GM21529 (cell line): ENCODE data around the gene TBC1D7.

Source experiments
- ATAC-seq: cut with Tn5 transposase; IDR thresholded peaks from one replicate; pipeline ENCODE4 v1.9.1; 2021; ENCODE audit not compliant: unreplicated experiment

Gene TBC1D7

GRCh38 chr6:13328076-13328874 lies at the start of gene TBC1D7:
TSS of gene TBC1D7 (minus strand) at chr6:13328537. CDS start at chr6:13326898, 1,639 bp downstream.
- ATAC-seq, result peak; percentile 88

- ATAC-seq, result no peak
These were observed 48.9 kb upstream of the TBC1D7 start for GRCh38 chr6:13377054-13377758.

- ATAC-seq, result peak; percentile 83
These were observed 47.1 kb upstream of the TBC1D7 start for GRCh38 chr6:13375360-13375878.

GRCh38 chr6:13373919-13374318 lies 45.6 kb upstream of the TBC1D7 start:
- no peak for ATAC-seq

- no peak for ATAC-seq
These were observed 45.1 kb upstream of the TBC1D7 start for GRCh38 chr6:13373488-13373886.

GRCh38 chr6:13372688-13373487 lies 44.6 kb upstream of the TBC1D7 start:
- ATAC-seq, result no peak

GRCh38 chr6:13372076-13372475 lies 43.7 kb upstream of the TBC1D7 start:
- no peak for ATAC-seq

GRCh38 chr6:13371421-13372072 lies 43.2 kb upstream of the TBC1D7 start:
- ATAC-seq, result no peak

- ATAC-seq, result no peak
These were observed 42.3 kb upstream of the TBC1D7 start for GRCh38 chr6:13370623-13371022.

- ATAC-seq, result no peak
These were observed 41.3 kb upstream of the TBC1D7 start for GRCh38 chr6:13369591-13369990.

GRCh38 chr6:13368731-13369115 lies 40.4 kb upstream of the TBC1D7 start:
- ATAC-seq, result no peak

GRCh38 chr6:13368079-13368730 lies 39.9 kb upstream of the TBC1D7 start:
- no peak for ATAC-seq

- ATAC-seq, result no peak
These were observed 39.1 kb upstream of the TBC1D7 start for GRCh38 chr6:13367396-13367795.

- no peak for ATAC-seq
These were observed 37.0 kb upstream of the TBC1D7 start for GRCh38 chr6:13365320-13365719.

- ATAC-seq, result no peak
These were observed 36.5 kb upstream of the TBC1D7 start for GRCh38 chr6:13364842-13365241.

- ATAC-seq, result no peak
These were observed 34.1 kb upstream of the TBC1D7 start for GRCh38 chr6:13362412-13362811.

- ATAC-seq, result no peak
These were observed 32.6 kb upstream of the TBC1D7 start for GRCh38 chr6:13360671-13361540.

GRCh38 chr6:13359287-13359686 lies 30.9 kb upstream of the TBC1D7 start:
- ATAC-seq, result no peak

GRCh38 chr6:13358511-13358910 lies 30.2 kb upstream of the TBC1D7 start:
- ATAC-seq, result no peak
